Measurements from ENCODE around the gene ADAM33.

- TF ChIP-seq POLR2A (IDR thresholded peaks at IDR 0.05; ENCODE audit: low read depth, low read length) (no peak), POLR2AphosphoS5 (IDR thresholded peaks at IDR 0.05; ENCODE audit: low read depth, low read length) (no peak), TAF1 (IDR thresholded peaks at IDR 0.05; ENCODE audit: low read depth, low read length) (no peak)
Observed at GRCh38 chr20:3686421-3686820, 4.6 kb upstream of the ADAM33 start.

Measured in GM12891 (cell line).